Omental fat pad (tissue), 4 donors: ENCODE results near the gene FAM131B. TPM values are rescaled to one million over a fixed set of nuclear protein-coding genes. Genes with fewer than 3 reads are reported as not detected.

Source experiments
- ATAC-seq: fragments of 150-250 bp; one replicate; pipeline ENCODE4 v1.9.1; 2016; ENCODE audit warnings: mild to moderate bottlenecking, moderate library complexity; ENCODE audit not compliant: low FRiP score
- DNase-seq: peaks from one replicate; pipeline ENCODE4 v3.0.0-alpha.2; 2019; ENCODE audit warnings: low spot score
- CTCF ChIP-seq, 3 donors: fragments of 450-650 bp; IDR thresholded peaks; one replicate each; pipeline ENCODE4 v1.5.1; 2016 to 2017; ENCODE audit warnings: antibody characterized with exemption in 3 of 3, mild to moderate bottlenecking in 3 of 3, moderate library complexity in 2 of 3
- total RNA-seq, 4 donors: library from RNA; depleted of rRNA; stranded (reverse); fragments of >200 nt; gene quantifications; one replicate each; pipeline ENCODE4 v1.1.0, GENCODE V29; 2016

The FAM131B gene
- total RNA-seq, 4 donors from 2014 or later: 0.56 to 1.2 (median 0.77) TPM

DNA sequence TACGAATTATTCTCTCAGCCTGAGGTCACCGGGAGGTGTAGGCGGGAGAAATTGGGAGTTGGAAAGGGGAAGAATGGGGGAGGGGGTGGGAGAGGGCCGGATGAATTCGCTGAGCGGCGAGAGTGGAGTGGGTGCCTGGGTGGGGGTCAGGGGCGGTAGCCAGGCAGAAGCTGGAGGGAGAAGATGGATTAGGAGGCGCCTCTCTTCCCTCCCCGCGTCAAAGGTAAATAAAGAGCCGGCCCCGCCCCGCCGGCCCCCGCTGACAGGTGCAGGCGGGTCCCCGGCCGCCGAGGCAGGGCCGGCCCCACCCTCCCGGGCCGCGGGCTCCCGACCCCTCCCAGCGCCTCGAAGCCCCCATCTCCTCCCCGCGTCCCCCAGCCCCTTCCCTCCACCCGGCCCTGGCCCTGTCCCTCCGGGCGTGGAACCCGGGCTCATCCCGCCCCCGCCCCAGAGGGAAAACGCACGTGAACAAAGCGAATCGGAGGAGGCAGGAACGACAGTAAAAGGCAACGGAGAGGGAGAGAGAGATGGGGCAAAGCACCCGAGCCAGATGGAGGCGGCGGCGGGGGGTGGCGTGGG lies 872 bp downstream of the FAM131B start:
- no peak for TF ChIP-seq CTCF (IDR thresholded peaks at IDR 0.05)
- DNase-seq (no peak), ATAC-seq (no peak)

GRCh38 chr7:143360788-143361551 lies 1.5 kb downstream of the FAM131B start:
- DNase-seq (no peak), ATAC-seq (no peak)
- no peak for TF ChIP-seq CTCF (IDR thresholded peaks at IDR 0.05)

DNA sequence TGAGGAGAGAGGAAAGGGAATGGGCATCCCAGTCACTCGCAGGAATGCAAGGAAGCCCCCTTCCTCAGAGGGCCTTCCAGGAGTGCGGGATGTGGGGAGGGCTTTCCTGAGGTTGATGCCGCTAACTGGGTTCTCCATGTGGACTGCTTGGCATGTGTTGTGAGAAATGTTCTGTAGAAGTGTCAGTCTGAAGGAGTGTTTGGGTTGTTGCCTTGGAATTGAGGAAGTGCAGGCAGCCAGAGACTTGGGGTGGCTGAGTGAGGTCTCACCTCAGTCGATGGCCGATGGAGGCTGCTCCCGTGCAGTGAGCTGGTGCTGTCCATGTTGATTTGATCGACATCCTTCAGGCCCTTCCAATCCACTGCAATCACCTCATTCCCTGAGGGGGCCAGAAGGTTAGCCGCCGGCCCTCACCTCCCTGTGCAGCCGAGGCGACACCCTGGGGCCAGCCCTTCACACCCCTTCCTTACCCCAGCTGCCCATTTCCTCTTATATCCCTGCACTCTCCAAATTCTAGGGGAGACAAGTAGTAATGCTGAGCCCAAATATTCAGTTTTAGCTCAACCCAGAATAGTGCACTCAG lies 2.7 kb downstream of the FAM131B start:
- no peak for DNase-seq

DNA sequence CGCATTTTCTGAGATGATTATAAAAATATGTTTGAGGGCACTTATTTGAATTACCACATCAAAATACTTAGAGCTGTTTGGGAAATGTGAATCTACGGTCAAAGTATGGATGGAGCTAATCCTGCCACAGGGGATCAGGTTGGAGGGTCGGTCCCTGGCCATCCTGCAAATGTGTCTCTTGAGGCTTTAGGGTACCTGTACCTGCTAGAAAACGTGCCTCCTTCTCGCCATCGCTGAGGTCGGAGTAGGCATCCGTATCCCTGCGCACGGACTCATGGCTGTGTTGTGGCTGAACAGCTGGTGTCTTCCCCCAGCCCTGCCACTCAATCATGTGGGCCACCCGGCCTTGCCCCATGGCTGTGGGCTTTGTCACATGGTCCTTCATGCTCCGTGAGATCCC lies 3.9 kb downstream of the FAM131B start:
- ATAC-seq (no peak), DNase-seq (no peak)

More for the DNA sequence above, 2.7 kb downstream of the FAM131B start:
- no peak for ATAC-seq
- no peak for TF ChIP-seq CTCF (IDR thresholded peaks at IDR 0.05)

GRCh38 chr7:143356414-143357050 lies 6.0 kb downstream of the FAM131B start:
- ATAC-seq (no peak), DNase-seq (no peak)
- TF ChIP-seq CTCF (IDR thresholded peaks at IDR 0.05): no peak

More for the DNA sequence above, 3.9 kb downstream of the FAM131B start:
- TF ChIP-seq CTCF (IDR thresholded peaks at IDR 0.05): no peak

DNA sequence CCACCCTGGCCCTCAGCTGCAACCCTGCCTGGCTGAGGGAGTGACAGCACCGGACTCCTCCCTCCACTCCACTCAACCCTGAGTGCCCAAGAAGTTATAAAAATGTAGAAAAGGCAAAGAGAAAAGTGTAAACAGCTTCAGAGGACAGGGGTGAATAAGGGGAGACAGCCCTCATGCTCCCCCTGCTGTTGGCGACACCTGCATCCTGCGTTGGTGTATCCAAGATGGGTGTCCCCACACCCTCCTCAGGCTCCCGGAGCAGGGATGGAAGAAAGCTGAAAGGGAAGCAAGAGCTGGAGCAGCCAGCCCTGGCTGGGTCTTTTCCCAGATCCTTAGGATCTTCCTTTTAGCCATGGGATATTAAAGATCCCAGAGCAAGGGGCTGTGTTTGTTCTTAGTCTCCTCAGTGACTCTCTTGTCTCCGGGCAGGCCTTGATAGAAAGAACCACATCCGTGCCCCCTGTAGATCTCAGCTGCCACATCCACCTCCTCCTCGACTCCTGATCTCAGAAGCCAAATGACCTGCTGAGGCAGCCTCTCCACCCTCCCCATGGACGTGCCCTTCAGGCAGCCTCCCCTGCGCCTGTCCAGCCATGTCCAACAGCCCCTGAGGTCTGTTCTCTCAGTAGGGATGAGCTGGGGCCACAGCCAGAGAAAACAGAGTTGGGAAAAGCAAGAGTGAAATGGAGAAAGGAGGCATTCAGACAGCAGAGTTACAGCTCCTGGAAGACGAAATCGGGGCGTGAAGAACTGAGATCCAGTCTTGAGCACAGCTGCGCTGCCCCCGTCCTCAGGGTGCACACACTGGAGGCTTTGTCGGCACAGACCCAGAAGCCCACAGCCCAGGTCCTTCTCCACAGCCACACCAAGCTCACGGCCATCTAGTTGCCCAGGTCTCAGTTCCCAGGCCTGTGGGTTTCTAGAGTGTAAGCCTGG lies 6.8 kb downstream of the FAM131B start:
- TF ChIP-seq CTCF (IDR thresholded peaks at IDR 0.05): no peak
- DNase-seq (no peak), ATAC-seq (no peak)
